Measurements from ENCODE around the gene IDI1. TPM values are rescaled to one million over a fixed set of nuclear protein-coding genes. Genes with fewer than 3 reads are reported as not detected.

Gene IDI1
- polyA plus RNA-seq, 1 experiment: 10.0 TPM

GRCh38 chr10:1085258-1085657 lies 36.3 kb upstream of the IDI1 start:
- H3K4me3 ChIP-seq (ENCODE audit: low read depth, low read length): no peak overlapping the region
- peaks cover 24% of the 10 kb centered on the region for H3K36me3 ChIP-seq (ENCODE audit: control insufficient read depth, insufficient read depth, low read length)
- H3K27me3 ChIP-seq (ENCODE audit: control insufficient read depth, insufficient read depth, low read length): no peaks in the 10 kb centered on the region
- DNase-seq (ENCODE audit: low read depth): no peak
- ChIA-PET POLR2A (no interaction called here), CTCF (no interaction called here)
- TF ChIP-seq, protein P1, sequence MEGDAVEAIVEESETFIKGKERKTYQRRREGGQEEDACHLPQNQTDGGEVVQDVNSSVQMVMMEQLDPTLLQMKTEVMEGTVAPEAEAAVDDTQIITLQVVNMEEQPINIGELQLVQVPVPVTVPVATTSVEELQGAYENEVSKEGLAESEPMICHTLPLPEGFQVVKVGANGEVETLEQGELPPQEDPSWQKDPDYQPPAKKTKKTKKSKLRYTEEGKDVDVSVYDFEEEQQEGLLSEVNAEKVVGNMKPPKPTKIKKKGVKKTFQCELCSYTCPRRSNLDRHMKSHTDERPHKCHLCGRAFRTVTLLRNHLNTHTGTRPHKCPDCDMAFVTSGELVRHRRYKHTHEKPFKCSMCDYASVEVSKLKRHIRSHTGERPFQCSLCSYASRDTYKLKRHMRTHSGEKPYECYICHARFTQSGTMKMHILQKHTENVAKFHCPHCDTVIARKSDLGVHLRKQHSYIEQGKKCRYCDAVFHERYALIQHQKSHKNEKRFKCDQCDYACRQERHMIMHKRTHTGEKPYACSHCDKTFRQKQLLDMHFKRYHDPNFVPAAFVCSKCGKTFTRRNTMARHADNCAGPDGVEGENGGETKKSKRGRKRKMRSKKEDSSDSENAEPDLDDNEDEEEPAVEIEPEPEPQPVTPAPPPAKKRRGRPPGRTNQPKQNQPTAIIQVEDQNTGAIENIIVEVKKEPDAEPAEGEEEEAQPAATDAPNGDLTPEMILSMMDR (IDR thresholded peaks at IDR 0.05; ENCODE audit: insufficient read depth, low read depth, low read length): no peak

- CTCF ChIA-PET: no interaction called here
- no peak overlapping the region for H3K4me3 ChIP-seq (ENCODE audit: low read depth, low read length)
- H3K36me3 ChIP-seq (ENCODE audit: control insufficient read depth, insufficient read depth, low read length): peaks cover 28% of the 10 kb centered on the region
- no peak for DNase-seq (ENCODE audit: low read depth)
- no peaks in the 10 kb centered on the region for H3K27me3 ChIP-seq (ENCODE audit: control insufficient read depth, insufficient read depth, low read length)
- TF ChIP-seq, protein P1 (IDR thresholded peaks at IDR 0.05; ENCODE audit: insufficient read depth, low read depth, low read length): no peak
- POLR2A ChIA-PET: no interaction called here
Measured at GRCh38 chr10:1084011-1084950, 35.4 kb upstream of the IDI1 start.

DNA sequence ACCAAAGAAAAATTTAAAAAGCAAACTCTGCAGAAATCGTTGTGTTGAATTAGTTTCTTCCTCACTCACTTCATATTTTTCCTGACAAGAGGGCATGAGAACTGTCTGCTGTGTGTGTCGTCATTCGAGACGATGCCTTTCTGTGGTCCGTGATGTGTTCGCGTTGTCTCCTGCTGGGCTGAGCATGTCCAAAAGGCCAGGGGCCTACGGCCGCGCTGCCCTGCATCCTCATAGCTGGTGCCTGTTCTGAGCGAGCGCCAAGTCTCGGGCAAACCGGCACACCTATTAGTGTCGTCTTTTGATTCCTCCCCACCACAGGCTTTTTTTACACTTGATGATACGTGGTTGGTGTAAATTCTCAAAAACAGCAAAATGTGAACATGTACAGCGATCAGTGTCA lies 34.7 kb upstream of the IDI1 start:
- DNase-seq (ENCODE audit: low read depth): no peak
- ChIA-PET POLR2A (no interaction called here), CTCF (no interaction called here)
- Histone ChIP-seq H3K36me3 (ENCODE audit: control insufficient read depth, insufficient read depth, low read length) (peaks cover 26% of the 10 kb centered on the region), H3K4me3 (ENCODE audit: low read depth, low read length) (no peak overlapping the region), H3K27me3 (ENCODE audit: control insufficient read depth, insufficient read depth, low read length) (no peaks in the 10 kb centered on the region)
- TF ChIP-seq, protein P1 (IDR thresholded peaks at IDR 0.05; ENCODE audit: insufficient read depth, low read depth, low read length): no peak

DNA sequence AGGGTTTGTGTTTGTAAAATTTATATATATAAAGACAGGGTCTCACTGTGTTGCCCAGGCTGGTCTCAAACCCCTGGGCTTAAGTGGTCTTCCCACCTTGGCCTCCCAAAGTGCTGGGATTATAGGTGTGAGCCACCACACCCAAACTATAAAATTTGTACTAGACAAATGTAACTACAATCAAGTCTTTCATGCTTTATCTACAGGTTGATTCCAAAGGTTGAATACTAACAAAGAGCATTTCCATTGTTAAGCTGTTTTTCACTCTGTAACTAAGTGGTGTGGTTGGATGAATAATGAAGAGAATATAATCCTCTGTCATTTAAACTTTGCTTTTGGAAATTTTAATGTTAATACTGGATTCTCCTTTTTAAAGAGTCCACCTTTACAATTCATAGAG lies 29.7 kb upstream of the IDI1 start:
- POLR2A ChIA-PET: no interaction called here

DNA sequence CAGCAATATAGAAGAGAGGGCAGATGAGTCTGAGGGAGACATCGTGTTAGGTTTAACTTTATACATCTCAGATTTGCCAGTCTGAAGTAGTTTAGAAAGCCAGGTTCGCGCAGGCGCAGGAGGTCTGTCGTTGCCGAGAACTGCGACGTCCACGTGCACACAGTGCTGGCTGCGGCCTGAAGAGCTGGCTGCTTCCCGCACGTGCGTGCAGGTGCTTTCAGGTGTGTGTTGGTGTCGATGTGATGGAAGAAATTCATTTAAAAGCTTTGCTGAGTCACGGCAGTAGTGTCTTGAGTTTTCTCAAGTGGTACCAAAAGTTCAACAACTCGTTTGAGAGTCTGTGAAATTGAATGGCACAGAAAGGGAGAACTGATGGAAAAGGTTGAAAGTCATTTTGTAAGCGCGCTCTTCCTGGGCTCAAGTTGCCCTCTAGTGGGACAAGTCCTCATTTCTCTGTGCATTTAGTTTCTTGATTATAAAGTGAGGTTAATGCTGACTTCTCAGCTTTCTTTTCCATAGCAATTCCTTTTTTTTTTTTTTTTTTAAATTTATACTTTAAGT lies 25.9 kb upstream of the IDI1 start:
- no peak for DNase-seq (ENCODE audit: low read depth)
- TF ChIP-seq, protein P1 (IDR thresholded peaks at IDR 0.05; ENCODE audit: insufficient read depth, low read depth, low read length): no peak
- H3K4me3 ChIP-seq (ENCODE audit: low read depth, low read length): no peak overlapping the region
- ChIA-PET CTCF (interaction anchor here (1.4 kb wide), 1 partner anchor 39 kb away, joined by 3 read pairs; no protein-coding TSS in a partner anchor), POLR2A (no interaction called here)
- peaks cover 11% of the 10 kb centered on the region for H3K36me3 ChIP-seq (ENCODE audit: control insufficient read depth, insufficient read depth, low read length)
- no peaks in the 10 kb centered on the region for H3K27me3 ChIP-seq (ENCODE audit: control insufficient read depth, insufficient read depth, low read length)

More for the DNA sequence above, 29.7 kb upstream of the IDI1 start:
- Histone ChIP-seq H3K27me3 (ENCODE audit: control insufficient read depth, insufficient read depth, low read length) (no peaks in the 10 kb centered on the region), H3K4me3 (ENCODE audit: low read depth, low read length) (no peak overlapping the region), H3K36me3 (ENCODE audit: control insufficient read depth, insufficient read depth, low read length) (peaks cover 18% of the 10 kb centered on the region)
- DNase-seq (ENCODE audit: low read depth): no peak
- CTCF ChIA-PET: no interaction called here
- TF ChIP-seq, protein P1 (IDR thresholded peaks at IDR 0.05; ENCODE audit: insufficient read depth, low read depth, low read length): no peak
